ENCODE data around the gene TCN2.
"Not testable (repeated sequence)": the region's sequence is repeated elsewhere in the genome, so short reads cannot be mapped to it uniquely, and the experiment has no call there.

Gene TCN2

DNA sequence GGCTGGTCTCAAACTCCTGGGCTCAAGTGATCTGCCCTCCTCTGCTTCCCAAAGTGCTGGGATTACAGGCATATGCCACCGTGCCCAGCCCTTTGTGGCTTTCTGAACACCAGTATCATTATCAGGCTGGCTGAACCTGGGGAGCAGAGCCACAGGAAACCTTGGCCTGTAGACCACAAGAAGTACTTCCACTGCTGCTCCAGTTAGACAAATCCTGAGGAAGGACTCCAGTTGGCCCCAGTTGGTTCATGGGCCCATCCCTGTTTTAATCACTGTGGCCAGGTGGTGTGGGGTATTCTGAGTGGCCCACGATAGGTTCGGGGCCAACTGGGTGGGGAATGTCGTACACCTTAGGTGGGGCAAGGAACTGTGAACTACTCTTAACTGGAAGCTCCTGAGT, 66.2 kb downstream of the TCN2 start (continued):
- TF ChIP-seq YY2 (tag by site-specific recombination; IDR thresholded peaks at IDR 0.05) = no peak
- TF ChIP-seq ZNF391 (tag by site-specific recombination; IDR thresholded peaks at IDR 0.05; ENCODE audit: borderline replicate concordance, low read depth) = no peak
- TF ChIP-seq ZNF174 (tag by site-specific recombination; IDR thresholded peaks at IDR 0.05) = no peak
- no peak for TF ChIP-seq ZNF473 (tag by site-specific recombination; IDR thresholded peaks at IDR 0.05)
- TF ChIP-seq, protein P1, sequence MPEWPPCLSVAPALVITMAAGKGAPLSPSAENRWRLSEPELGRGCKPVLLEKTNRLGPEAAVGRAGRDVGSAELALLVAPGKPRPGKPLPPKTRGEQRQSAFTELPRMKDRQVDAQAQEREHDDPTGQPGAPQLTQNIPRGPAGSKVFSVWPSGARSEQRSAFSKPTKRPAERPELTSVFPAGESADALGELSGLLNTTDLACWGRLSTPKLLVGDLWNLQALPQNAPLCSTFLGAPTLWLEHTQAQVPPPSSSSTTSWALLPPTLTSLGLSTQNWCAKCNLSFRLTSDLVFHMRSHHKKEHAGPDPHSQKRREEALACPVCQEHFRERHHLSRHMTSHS (tag by site-specific recombination; IDR thresholded peaks at IDR 0.05) = no peak

DNA sequence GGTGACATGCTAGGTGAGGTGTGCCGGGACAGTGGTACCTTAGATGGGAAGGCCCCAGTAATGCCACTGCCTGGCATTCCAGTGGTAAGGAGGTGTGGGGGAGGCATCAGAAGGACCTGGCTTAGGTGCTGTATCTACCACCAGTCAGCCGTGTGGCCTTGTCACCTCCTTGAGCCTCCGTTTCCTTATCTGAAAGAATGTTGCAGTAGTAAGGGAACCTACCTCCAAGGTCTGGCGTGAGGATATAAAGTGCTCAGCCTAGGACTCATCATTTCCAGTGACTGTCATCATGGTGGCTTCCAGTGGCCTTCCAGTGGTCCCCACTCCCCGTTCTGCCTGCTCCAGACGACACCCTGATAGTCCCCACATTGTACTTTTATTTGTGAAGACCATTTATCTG, 67.5 kb downstream of the TCN2 start:
- TF ChIP-seq KLF10 (tag by site-specific recombination; IDR thresholded peaks at IDR 0.05) (no peak), ZNF239 (tag by site-specific recombination; IDR thresholded peaks at IDR 0.05) (no peak), KLF9 (tag by site-specific recombination; IDR thresholded peaks at IDR 0.05; ENCODE audit: low read depth) (no peak), ZSCAN30 (tag by site-specific recombination; IDR thresholded peaks at IDR 0.05) (no peak), ZNF121 (tag by site-specific recombination; IDR thresholded peaks at IDR 0.05) (no peak), PBX3 (CRISPR knock-in tag; IDR thresholded peaks at IDR 0.05) (no peak), GLI4 (tag by site-specific recombination; IDR thresholded peaks at IDR 0.05) (no peak)
- H3K36me3 ChIP-seq (ENCODE audit: control insufficient read depth in 2 of 2, insufficient read depth in 1 of 2, low read length in 2 of 2) = no peaks in the 10 kb centered on the region
- POLR2A ChIA-PET = no interaction called here
- CTCF ChIA-PET = interaction anchor here (1.1 to 2.2 kb wide), 2 partner anchors 40 to 81 kb away, joined by 3 to 8 read pairs; no protein-coding TSS in a partner anchor
- no peaks in the 10 kb centered on the region for H3K9me3 ChIP-seq (ENCODE audit: control insufficient read depth, insufficient read depth, low read depth, low read length)
- H3K4me1 ChIP-seq (ENCODE audit: control insufficient read depth, insufficient read depth, low read length) = no peaks in the 10 kb centered on the region
- H3K4me3 ChIP-seq (ENCODE audit: low read depth, low read length) = no peak overlapping the region
- H3K27ac ChIP-seq (ENCODE audit: extremely low read depth, low read depth, low read length) = no peak overlapping the region

GRCh38 chr22:30675436-30675835, 68.5 kb downstream of the TCN2 start:
- ChIA-PET POLR2A (no interaction called here), CTCF (interaction anchor here (0.6 kb wide), 1 partner anchor 543 kb away, joined by 3 read pairs; no protein-coding TSS in a partner anchor)
- no peak for TF ChIP-seq ZNF19 (tag by site-specific recombination; IDR thresholded peaks at IDR 0.05; ENCODE audit: low read depth)
- 0 out of 2 replicates have a peak, but pooled peaks have one; percentile 15 for TF ChIP-seq EGR2 (tag by site-specific recombination; IDR thresholded peaks at IDR 0.05; ENCODE audit: low read depth)
- H3K9me3 ChIP-seq (ENCODE audit: control insufficient read depth, insufficient read depth, low read depth, low read length) = no peaks in the 10 kb centered on the region
- no peak overlapping the region for H3K27ac ChIP-seq (ENCODE audit: extremely low read depth, low read depth, low read length)
- H3K36me3 ChIP-seq (ENCODE audit: control insufficient read depth in 2 of 2, insufficient read depth in 1 of 2, low read length in 2 of 2) = no peaks in the 10 kb centered on the region
- no peaks in the 10 kb centered on the region for H3K4me1 ChIP-seq (ENCODE audit: control insufficient read depth, insufficient read depth, low read length)
- H3K4me3 ChIP-seq (ENCODE audit: low read depth, low read length) = no peak overlapping the region

DNA sequence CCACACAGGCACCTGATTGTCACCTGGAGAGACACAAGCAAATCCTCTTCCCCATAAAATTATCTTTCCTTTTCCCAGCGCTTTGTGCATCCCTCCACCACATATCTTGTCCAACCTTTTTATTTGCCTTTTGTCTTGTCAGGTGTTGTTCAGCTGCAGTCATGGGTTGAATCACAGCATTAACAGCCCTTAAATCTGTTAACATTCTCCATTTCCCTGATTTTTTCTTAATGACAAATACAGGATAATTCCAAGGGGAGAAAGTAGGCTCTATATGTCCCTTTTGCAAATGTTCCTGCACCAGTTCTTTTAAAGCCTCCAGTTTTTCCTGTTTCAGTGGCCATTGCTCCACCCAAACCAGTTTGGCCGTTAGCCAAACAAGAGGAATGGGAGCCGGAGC, 69.6 kb downstream of the TCN2 start:
- H3K36me3 ChIP-seq (ENCODE audit: control insufficient read depth in 2 of 2, insufficient read depth in 1 of 2, low read length in 2 of 2); H3K4me1 ChIP-seq (ENCODE audit: control insufficient read depth, insufficient read depth, low read length); H3K9me3 ChIP-seq (ENCODE audit: control insufficient read depth, insufficient read depth, low read depth, low read length); H3K27ac ChIP-seq (ENCODE audit: extremely low read depth, low read depth, low read length); H3K4me3 ChIP-seq (ENCODE audit: low read depth, low read length); CTCF ChIA-PET; POLR2A ChIA-PET: not testable (repeated sequence)
